PC-3 (cell line): ENCODE data around the gene C12orf50.

ENCODE experiments used
- EZH2phosphoT487 ChIP-seq: fragments of 300-600 bp; sonication (generic); IDR thresholded peaks from 2 replicates; pipeline ENCODE4 v1.6.1; 2018; ENCODE audit warnings: mild to moderate bottlenecking, antibody characterized with exemption, low read length, borderline replicate concordance
- TF ChIP-seq, protein P1 (sequence below): fragments of 300-600 bp; sonication (generic); conservative IDR thresholded peaks from 2 replicates; pipeline ENCODE4 v1.5.1; 2017; ENCODE audit warnings: antibody characterized with exemption, low read depth, mild to moderate bottlenecking, low read length

DNA sequence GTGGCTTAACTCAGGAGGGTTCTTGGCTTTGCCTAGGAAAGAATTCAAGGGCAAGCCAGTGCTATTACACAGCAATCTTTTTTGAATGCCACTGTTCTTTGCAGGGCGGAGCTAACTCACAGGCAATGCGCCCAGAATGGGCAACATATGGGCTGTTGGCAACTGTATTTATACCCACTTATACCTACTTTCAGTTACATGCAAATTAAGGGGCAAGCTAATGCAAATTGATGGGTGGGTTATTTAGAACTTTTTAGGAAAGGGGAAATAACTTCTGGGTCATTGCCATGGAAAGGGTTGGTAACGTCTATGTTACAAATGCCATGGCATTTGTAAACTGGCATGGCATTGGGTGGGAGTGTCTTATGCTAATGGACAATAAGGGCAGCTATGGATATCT, 85.4 kb downstream of the C12orf50 start:
- TF ChIP-seq, protein P1, sequence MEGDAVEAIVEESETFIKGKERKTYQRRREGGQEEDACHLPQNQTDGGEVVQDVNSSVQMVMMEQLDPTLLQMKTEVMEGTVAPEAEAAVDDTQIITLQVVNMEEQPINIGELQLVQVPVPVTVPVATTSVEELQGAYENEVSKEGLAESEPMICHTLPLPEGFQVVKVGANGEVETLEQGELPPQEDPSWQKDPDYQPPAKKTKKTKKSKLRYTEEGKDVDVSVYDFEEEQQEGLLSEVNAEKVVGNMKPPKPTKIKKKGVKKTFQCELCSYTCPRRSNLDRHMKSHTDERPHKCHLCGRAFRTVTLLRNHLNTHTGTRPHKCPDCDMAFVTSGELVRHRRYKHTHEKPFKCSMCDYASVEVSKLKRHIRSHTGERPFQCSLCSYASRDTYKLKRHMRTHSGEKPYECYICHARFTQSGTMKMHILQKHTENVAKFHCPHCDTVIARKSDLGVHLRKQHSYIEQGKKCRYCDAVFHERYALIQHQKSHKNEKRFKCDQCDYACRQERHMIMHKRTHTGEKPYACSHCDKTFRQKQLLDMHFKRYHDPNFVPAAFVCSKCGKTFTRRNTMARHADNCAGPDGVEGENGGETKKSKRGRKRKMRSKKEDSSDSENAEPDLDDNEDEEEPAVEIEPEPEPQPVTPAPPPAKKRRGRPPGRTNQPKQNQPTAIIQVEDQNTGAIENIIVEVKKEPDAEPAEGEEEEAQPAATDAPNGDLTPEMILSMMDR = no peak
- no peak for TF ChIP-seq EZH2phosphoT487
